ENCODE results near the gene UBE2I. TPM values are rescaled to one million over a fixed set of nuclear protein-coding genes. Genes with fewer than 3 reads are reported as not detected.
"Not testable (repeated sequence)": the region's sequence is repeated elsewhere in the genome, so short reads cannot be mapped to it uniquely, and the experiment has no call there.

The UBE2I gene
- total RNA-seq, 1 experiment from 2014 or later = 71.3 TPM

GRCh38 chr16:1271380-1271723 lies 38.1 kb upstream of the UBE2I start:
- Histone ChIP-seq H3K9me3 (ENCODE audit: low read length) (no peaks in the 10 kb centered on the region), H2AFZ (ENCODE audit: low read length) (no peak overlapping the region), H3K9me2 (replicated peaks; ENCODE audit: low read length) (no peaks in the 10 kb centered on the region), H3K4me1 (ENCODE audit: insufficient read depth, low read length) (no peaks in the 10 kb centered on the region), H3K9ac (ENCODE audit: low read length) (no peak overlapping the region), H4K20me1 (ENCODE audit: low read length) (no peaks in the 10 kb centered on the region), H3F3A (ENCODE audit: low read length, unreplicated experiment) (no peaks in the 10 kb centered on the region), H3K4me2 (ENCODE audit: low read length) (no peak overlapping the region), H3K4me3 (ENCODE audit: low read length) (no peak overlapping the region), H3K27me3 (ENCODE audit: low read length) (no peaks in the 10 kb centered on the region), H3K79me2 (ENCODE audit: low read length) (no peaks in the 10 kb centered on the region), H3K27ac (ENCODE audit: low read length) (no peak overlapping the region), H3K36me3 (ENCODE audit: low read depth, low read length) (no peaks in the 10 kb centered on the region)
- ChIA-PET POLR2A (ENCODE audit: unreplicated experiment) (no interaction called here), CTCF (no interaction called here)
- BruUV-seq (replicated peaks) = no TSS peak
- DNase-seq (no peak), ATAC-seq (no peak)
- TF ChIP-seq, protein P1, sequence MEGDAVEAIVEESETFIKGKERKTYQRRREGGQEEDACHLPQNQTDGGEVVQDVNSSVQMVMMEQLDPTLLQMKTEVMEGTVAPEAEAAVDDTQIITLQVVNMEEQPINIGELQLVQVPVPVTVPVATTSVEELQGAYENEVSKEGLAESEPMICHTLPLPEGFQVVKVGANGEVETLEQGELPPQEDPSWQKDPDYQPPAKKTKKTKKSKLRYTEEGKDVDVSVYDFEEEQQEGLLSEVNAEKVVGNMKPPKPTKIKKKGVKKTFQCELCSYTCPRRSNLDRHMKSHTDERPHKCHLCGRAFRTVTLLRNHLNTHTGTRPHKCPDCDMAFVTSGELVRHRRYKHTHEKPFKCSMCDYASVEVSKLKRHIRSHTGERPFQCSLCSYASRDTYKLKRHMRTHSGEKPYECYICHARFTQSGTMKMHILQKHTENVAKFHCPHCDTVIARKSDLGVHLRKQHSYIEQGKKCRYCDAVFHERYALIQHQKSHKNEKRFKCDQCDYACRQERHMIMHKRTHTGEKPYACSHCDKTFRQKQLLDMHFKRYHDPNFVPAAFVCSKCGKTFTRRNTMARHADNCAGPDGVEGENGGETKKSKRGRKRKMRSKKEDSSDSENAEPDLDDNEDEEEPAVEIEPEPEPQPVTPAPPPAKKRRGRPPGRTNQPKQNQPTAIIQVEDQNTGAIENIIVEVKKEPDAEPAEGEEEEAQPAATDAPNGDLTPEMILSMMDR (conservative IDR thresholded peaks at IDR 0.05; ENCODE audit: low read depth, low read length) = no peak
- TF ChIP-seq EZH2 (IDR thresholded peaks at IDR 0.05; ENCODE audit: low read length, unreplicated experiment) = no peak
- TF ChIP-seq EZH2phosphoT487 (IDR thresholded peaks at IDR 0.05; ENCODE audit: borderline replicate concordance, low read length) = no peak
- intact Hi-C loops (cut with micrococcal nuclease) = no loop called here

- BruUV-seq (replicated peaks); H2AFZ ChIP-seq (ENCODE audit: low read length); H3K9ac ChIP-seq (ENCODE audit: low read length); H3K4me1 ChIP-seq (ENCODE audit: insufficient read depth, low read length); DNase-seq; H3K27me3 ChIP-seq (ENCODE audit: low read length); POLR2A ChIA-PET (ENCODE audit: unreplicated experiment); intact Hi-C loops (cut with micrococcal nuclease); H3K79me2 ChIP-seq (ENCODE audit: low read length); ATAC-seq; H3K9me2 ChIP-seq (replicated peaks; ENCODE audit: low read length); H3K9me3 ChIP-seq (ENCODE audit: low read length); H3K36me3 ChIP-seq (ENCODE audit: low read depth, low read length); H3F3A ChIP-seq (ENCODE audit: low read length, unreplicated experiment); H3K4me2 ChIP-seq (ENCODE audit: low read length); H3K27ac ChIP-seq (ENCODE audit: low read length); H4K20me1 ChIP-seq (ENCODE audit: low read length); CTCF ChIA-PET; H3K4me3 ChIP-seq (ENCODE audit: low read length): not testable (repeated sequence)
Measured at GRCh38 chr16:1271724-1272413, 37.6 kb upstream of the UBE2I start.

- Histone ChIP-seq H3K9me3 (ENCODE audit: low read length) (no peaks in the 10 kb centered on the region), H3K27me3 (ENCODE audit: low read length) (no peaks in the 10 kb centered on the region), H3K4me2 (ENCODE audit: low read length) (no peak overlapping the region), H3K79me2 (ENCODE audit: low read length) (no peaks in the 10 kb centered on the region), H3K9ac (ENCODE audit: low read length) (no peak overlapping the region), H3K9me2 (replicated peaks; ENCODE audit: low read length) (no peaks in the 10 kb centered on the region), H3F3A (ENCODE audit: low read length, unreplicated experiment) (no peaks in the 10 kb centered on the region), H3K4me3 (ENCODE audit: low read length) (no peak overlapping the region), H3K36me3 (ENCODE audit: low read depth, low read length) (no peaks in the 10 kb centered on the region), H2AFZ (ENCODE audit: low read length) (no peak overlapping the region), H4K20me1 (ENCODE audit: low read length) (no peaks in the 10 kb centered on the region), H3K4me1 (ENCODE audit: insufficient read depth, low read length) (no peaks in the 10 kb centered on the region), H3K27ac (ENCODE audit: low read length) (no peak overlapping the region)
- DNase-seq (no peak), ATAC-seq (no peak)
- POLR2A ChIA-PET (ENCODE audit: unreplicated experiment) = no interaction called here
- no TSS peak for BruUV-seq (replicated peaks)
- CTCF ChIA-PET = no interaction called here
- intact Hi-C loops (cut with micrococcal nuclease) = no loop called here
- no peak for TF ChIP-seq EZH2phosphoT487 (IDR thresholded peaks at IDR 0.05; ENCODE audit: borderline replicate concordance, low read length)
- TF ChIP-seq EZH2 (IDR thresholded peaks at IDR 0.05; ENCODE audit: low read length, unreplicated experiment) = no peak
- TF ChIP-seq, protein P1 (conservative IDR thresholded peaks at IDR 0.05; ENCODE audit: low read depth, low read length) = no peak
Measured at GRCh38 chr16:1272453-1273198, 36.8 kb upstream of the UBE2I start.

Measured in PC-3 (cell line).